ENCODE data around the gene TMEM25.
A peak's percentile ranks its signal among the peaks of the same experiment; 100 is the strongest.

Gene TMEM25

GRCh38 chr11:118526688-118527087, 4.3 kb upstream of the TMEM25 start:
- ATAC-seq (ENCODE audit: low read depth) (no peak), DNase-seq (ENCODE audit: low spot score) (peak; percentile 2)
- peaks cover 23% of the 10 kb centered on the region for H3K36me3 ChIP-seq (ENCODE audit: low read depth)
- peaks cover 6% of the 10 kb centered on the region for H3K4me1 ChIP-seq (ENCODE audit: insufficient read depth, poor library complexity, severe bottlenecking)
- no peak for TF ChIP-seq CTCF (IDR thresholded peaks at IDR 0.05; ENCODE audit: poor library complexity, severe bottlenecking)
- no peak overlapping the region for H3K27ac ChIP-seq (ENCODE audit: poor library complexity, severe bottlenecking)
- H3K9me3 ChIP-seq (ENCODE audit: severe bottlenecking) = no peaks in the 10 kb centered on the region
- H3K27me3 ChIP-seq (ENCODE audit: insufficient read depth, poor library complexity, severe bottlenecking) = no peaks in the 10 kb centered on the region
- no peak overlapping the region for H3K4me3 ChIP-seq (ENCODE audit: severe bottlenecking)

DNA sequence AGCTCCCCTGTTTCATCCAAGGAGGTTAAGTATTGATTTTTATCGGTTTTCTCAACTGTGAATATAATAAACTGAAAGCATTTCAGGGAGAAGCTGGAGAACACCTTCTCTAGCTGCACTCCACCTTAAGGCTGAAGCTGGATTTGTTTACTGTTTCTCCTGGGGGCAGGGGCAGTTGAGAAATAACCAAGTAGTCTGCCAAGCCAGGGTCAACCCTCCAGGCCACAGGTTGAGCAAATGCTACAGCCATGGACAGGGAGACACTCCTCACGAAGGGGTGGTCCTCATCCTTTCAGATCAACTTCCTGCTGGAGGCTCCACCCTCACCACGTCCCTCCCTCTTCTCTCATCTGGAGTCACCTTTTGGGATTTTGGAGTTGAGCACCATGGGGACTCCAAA, 3.9 kb upstream of the TMEM25 start, which contains the start of gene TTC36:
Gene TTC36 (plus strand): TSS at position 366 of the 400 bp plus-strand sequence. CDS start 21 bp downstream, at position 387.
- Histone ChIP-seq H3K27me3 (ENCODE audit: insufficient read depth, poor library complexity, severe bottlenecking) (no peaks in the 10 kb centered on the region), H3K4me3 (ENCODE audit: severe bottlenecking) (no peak within 1 kb of the TSS), H3K36me3 (ENCODE audit: low read depth) (peaks cover 18% of the 10 kb centered on the region), H3K27ac (ENCODE audit: poor library complexity, severe bottlenecking) (no peak within 1 kb of the TSS), H3K4me1 (ENCODE audit: insufficient read depth, poor library complexity, severe bottlenecking) (peaks cover 6% of the 10 kb centered on the region), H3K9me3 (ENCODE audit: severe bottlenecking) (no peaks in the 10 kb centered on the region)
- TF ChIP-seq CTCF (IDR thresholded peaks at IDR 0.05; ENCODE audit: poor library complexity, severe bottlenecking) = no peak
- ATAC-seq (ENCODE audit: low read depth) = no peak
- peak; percentile 6 for DNase-seq (ENCODE audit: low spot score)

- Histone ChIP-seq H3K4me3 (ENCODE audit: severe bottlenecking) (no peak overlapping the region), H3K27me3 (ENCODE audit: insufficient read depth, poor library complexity, severe bottlenecking) (no peaks in the 10 kb centered on the region), H3K36me3 (ENCODE audit: low read depth) (peaks cover 4% of the 10 kb centered on the region), H3K27ac (ENCODE audit: poor library complexity, severe bottlenecking) (no peak overlapping the region), H3K4me1 (ENCODE audit: insufficient read depth, poor library complexity, severe bottlenecking) (peaks cover 6% of the 10 kb centered on the region), H3K9me3 (ENCODE audit: severe bottlenecking) (no peaks in the 10 kb centered on the region)
- ATAC-seq (ENCODE audit: low read depth) (no peak), DNase-seq (ENCODE audit: low spot score) (no peak)
- no peak for TF ChIP-seq CTCF (IDR thresholded peaks at IDR 0.05; ENCODE audit: poor library complexity, severe bottlenecking)
These were observed 2.5 kb upstream of the TMEM25 start for GRCh38 chr11:118528511-118528910.

GRCh38 chr11:118529584-118530175, 1.3 kb upstream of the TMEM25 start:
- no peaks in the 10 kb centered on the region for H3K9me3 ChIP-seq (ENCODE audit: severe bottlenecking)
- TF ChIP-seq CTCF (IDR thresholded peaks at IDR 0.05; ENCODE audit: poor library complexity, severe bottlenecking) = no peak
- H3K27ac ChIP-seq (ENCODE audit: poor library complexity, severe bottlenecking) = no peak overlapping the region
- H3K4me1 ChIP-seq (ENCODE audit: insufficient read depth, poor library complexity, severe bottlenecking) = peaks cover 6% of the 10 kb centered on the region
- H3K27me3 ChIP-seq (ENCODE audit: insufficient read depth, poor library complexity, severe bottlenecking) = no peaks in the 10 kb centered on the region
- DNase-seq (ENCODE audit: low spot score) = no peak
- H3K36me3 ChIP-seq (ENCODE audit: low read depth) = no peaks in the 10 kb centered on the region; the same call in 1 of the 2 replicates
- ATAC-seq (ENCODE audit: low read depth) = no peak
- peak overlapping the region; percentile 90 for H3K4me3 ChIP-seq (ENCODE audit: severe bottlenecking)

DNA sequence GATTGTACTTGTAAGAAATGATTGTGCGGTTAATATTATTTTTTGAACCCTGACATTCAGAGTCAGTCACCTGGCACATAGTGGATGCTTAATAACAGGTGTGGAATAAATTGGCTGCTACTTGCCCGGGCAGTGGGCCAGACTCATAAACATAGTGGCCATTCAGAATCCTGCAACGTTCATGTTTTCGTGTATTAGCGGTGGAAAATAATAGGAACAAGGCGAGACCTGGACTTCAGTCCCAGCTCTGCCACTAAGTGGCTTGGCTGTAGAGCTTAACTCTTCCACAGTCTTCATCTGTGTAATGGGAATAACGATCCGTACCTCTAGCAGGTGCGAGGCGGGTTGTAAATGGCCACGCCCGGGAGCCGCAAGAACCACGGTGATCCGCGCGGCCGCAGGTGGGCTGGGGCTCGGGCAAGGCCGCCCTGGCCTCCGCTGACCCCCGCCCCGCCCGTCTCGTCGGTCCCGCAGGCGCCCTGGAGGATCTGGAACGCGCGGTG, 761 bp upstream of the TMEM25 start:
- peaks cover 6% of the 10 kb centered on the region for H3K4me1 ChIP-seq (ENCODE audit: insufficient read depth, poor library complexity, severe bottlenecking)
- H3K4me3 ChIP-seq (ENCODE audit: severe bottlenecking) = peak overlapping the region; percentile 90
- H3K27ac ChIP-seq (ENCODE audit: poor library complexity, severe bottlenecking) = peak overlapping the region; percentile 25
- H3K9me3 ChIP-seq (ENCODE audit: severe bottlenecking) = no peaks in the 10 kb centered on the region
- no peak for ATAC-seq (ENCODE audit: low read depth)
- no peaks in the 10 kb centered on the region; the same call in 1 of the 2 replicates for H3K36me3 ChIP-seq (ENCODE audit: low read depth)
- no peak for TF ChIP-seq CTCF (IDR thresholded peaks at IDR 0.05; ENCODE audit: poor library complexity, severe bottlenecking)
- DNase-seq (ENCODE audit: low spot score) = no peak
- no peaks in the 10 kb centered on the region for H3K27me3 ChIP-seq (ENCODE audit: insufficient read depth, poor library complexity, severe bottlenecking)
